ENCODE results near the gene SLC45A1. TPM values are rescaled to one million over a fixed set of nuclear protein-coding genes. Genes with fewer than 3 reads are reported as not detected.

Gene SLC45A1
- total RNA-seq, 6 donors from 2014 or later, result 0.91 to 1.4 (median 1.0) TPM; not detected in 2

- Histone ChIP-seq H3K27me3 (no peaks in the 10 kb centered on the region), H3K9me3 (no peaks in the 10 kb centered on the region), H3K4me1 (peaks cover 14 to 19% (median 15%) of the 10 kb centered on the region in 4 donors), H3K27ac (peak overlapping the region in 2 of 4 donors; percentile 9 to 53), H3K36me3 (peaks cover 48 to 86% (median 83%) of the 10 kb centered on the region in 4 donors), H3K4me3 (no peak overlapping the region)
- ATAC-seq (ENCODE audit: low FRiP score in 2 of 2) (no peak), DNase-seq (peak in 1 of 2 donors; percentile 54)
- WGBS, 2 donors, result 94 to 96% methylated on average over 18 to 22 of the region's 27 CpGs
- TF ChIP-seq POLR2AphosphoS5 (IDR thresholded peaks at IDR 0.05) (no peak), POLR2A (IDR thresholded peaks at IDR 0.05) (no peak), EP300 (IDR thresholded peaks at IDR 0.05) (no peak), CTCF (IDR thresholded peaks at IDR 0.05) (no peak)
Observed at GRCh38 chr1:8356256-8357209, 38.6 kb downstream of the SLC45A1 start.

DNA sequence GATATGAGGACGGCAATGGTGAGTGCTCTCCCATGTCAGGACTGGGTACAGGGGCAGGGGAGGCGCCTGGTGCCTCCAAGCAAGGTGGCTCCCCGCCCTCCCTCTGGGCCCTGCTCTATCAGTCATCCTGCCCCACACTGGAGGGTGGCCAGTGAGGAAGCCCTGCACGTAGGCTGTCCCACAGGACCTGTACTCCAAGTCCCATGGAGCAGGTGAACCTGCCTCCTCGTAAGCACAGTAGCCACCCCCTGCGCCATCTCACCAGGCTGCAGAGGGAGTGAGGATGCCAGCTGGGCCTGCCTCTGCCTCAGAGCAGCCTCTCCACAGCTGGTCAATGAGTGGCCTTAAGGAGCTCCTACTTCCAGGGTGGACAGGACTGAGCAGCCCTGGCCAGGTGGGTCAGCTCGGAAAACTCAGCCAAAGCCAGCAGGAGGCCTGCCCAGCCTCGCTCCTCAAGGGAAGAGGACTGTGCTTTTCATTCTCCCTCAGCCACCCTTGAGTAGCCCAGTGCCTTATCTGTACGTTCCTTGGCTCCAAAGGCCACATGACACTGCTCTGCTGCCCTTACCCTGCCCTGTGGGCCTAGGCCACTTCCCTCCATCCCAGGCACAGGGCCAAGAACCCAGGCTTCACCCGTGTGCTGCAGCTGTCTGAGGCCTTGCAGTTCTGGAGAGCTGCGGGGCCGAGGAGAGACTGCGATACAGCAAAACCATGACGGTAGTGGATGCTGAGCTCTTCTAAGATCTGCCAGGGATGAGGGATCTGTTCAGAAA is 39.6 kb downstream of the SLC45A1 start:
- DNase-seq (peak in 1 of 2 donors; percentile 36), ATAC-seq (ENCODE audit: low FRiP score in 2 of 2) (peak in 1 of 2 donors; percentile 2)
- Histone ChIP-seq H3K9me3 (no peaks in the 10 kb centered on the region), H3K36me3 (peaks cover 58 to 96% (median 92%) of the 10 kb centered on the region in 4 donors), H3K4me1 (peaks cover 8 to 13% (median 12%) of the 10 kb centered on the region in 4 donors), H3K27ac (peak overlapping the region in 2 of 4 donors; percentile 9 to 53), H3K4me3 (no peak overlapping the region), H3K27me3 (no peaks in the 10 kb centered on the region)
- no peak for TF ChIP-seq POLR2A (IDR thresholded peaks at IDR 0.05)
- no peak for TF ChIP-seq POLR2AphosphoS5 (IDR thresholded peaks at IDR 0.05)
- TF ChIP-seq EP300 (IDR thresholded peaks at IDR 0.05), result no peak
- no peak for TF ChIP-seq CTCF (IDR thresholded peaks at IDR 0.05)
- 77 to 81% methylated on average over 8 to 14 of the region's 14 CpGs for WGBS, 2 donors

- H3K36me3 ChIP-seq, result peaks cover 60 to 100% (median 97%) of the 10 kb centered on the region in 4 donors
- peak in 1 of 2 donors; percentile 79 for DNase-seq
Observed at GRCh38 chr1:8358241-8358896, 40.5 kb downstream of the SLC45A1 start.

More at GRCh38 chr1:8358241-8358896, 40.5 kb downstream of the SLC45A1 start:
- TF ChIP-seq CTCF (IDR thresholded peaks at IDR 0.05), result no peak
- no peak for TF ChIP-seq POLR2AphosphoS5 (IDR thresholded peaks at IDR 0.05)
- no peak for TF ChIP-seq POLR2A (IDR thresholded peaks at IDR 0.05)
- no peak for TF ChIP-seq EP300 (IDR thresholded peaks at IDR 0.05)
- no peak overlapping the region for H3K27ac ChIP-seq
- peaks cover 6 to 11% (median 8%) of the 10 kb centered on the region in 4 donors for H3K4me1 ChIP-seq
- WGBS, 2 donors, result 93 to 95% methylated on average over 41 to 46 of the region's 46 CpGs
- H3K4me3 ChIP-seq, result no peak overlapping the region
- no peak for ATAC-seq (ENCODE audit: low FRiP score in 2 of 2)
- H3K27me3 ChIP-seq, result no peaks in the 10 kb centered on the region
- H3K9me3 ChIP-seq, result no peaks in the 10 kb centered on the region

All from upper lobe of left lung (tissue), 6 donors.